Renal cortex interstitium (tissue), 11 donors: ENCODE measurements around the gene HOGA1. TPM values are rescaled to one million over a fixed set of nuclear protein-coding genes. Genes with fewer than 3 reads are reported as not detected.
"Not testable (repeated sequence)": the region's sequence is repeated elsewhere in the genome, so short reads cannot be mapped to it uniquely, and the experiment has no call there.

Experiments used
- DNase-seq, 11 donors: peaks; one replicate each; pipeline ENCODE4 v3.0.0-alpha.2; 2013; ENCODE audit warnings: low read depth in 9 of 11, low spot score in 4 of 11; ENCODE audit errors: extremely low read depth in 1 of 11
- polyA plus RNA-seq, 3 donors: library from polyadenylated mRNA; unstranded; fragments of 120-200 nt; gene quantifications; one replicate each; pipeline ENCODE4 v1.2.1, GENCODE V29; 2013; ENCODE audit not compliant: insufficient read length in 3 of 3

Gene HOGA1
- polyA plus RNA-seq, 3 donors, result 50.6 to 63.7 (median 50.8) TPM

GRCh38 chr10:97572214-97572989 lies 11.8 kb upstream of the HOGA1 start, which contains the start of gene ANKRD2:
TSS of gene ANKRD2 (plus strand) at chr10:97572779. CDS start at chr10:97572789, 10 bp downstream.
- peak in 6 of 11 donors; percentile 54 to 69 (median 58) for DNase-seq

- no peak for DNase-seq
Observed at GRCh38 chr10:97573021-97573420, 11.2 kb upstream of the HOGA1 start.

DNA sequence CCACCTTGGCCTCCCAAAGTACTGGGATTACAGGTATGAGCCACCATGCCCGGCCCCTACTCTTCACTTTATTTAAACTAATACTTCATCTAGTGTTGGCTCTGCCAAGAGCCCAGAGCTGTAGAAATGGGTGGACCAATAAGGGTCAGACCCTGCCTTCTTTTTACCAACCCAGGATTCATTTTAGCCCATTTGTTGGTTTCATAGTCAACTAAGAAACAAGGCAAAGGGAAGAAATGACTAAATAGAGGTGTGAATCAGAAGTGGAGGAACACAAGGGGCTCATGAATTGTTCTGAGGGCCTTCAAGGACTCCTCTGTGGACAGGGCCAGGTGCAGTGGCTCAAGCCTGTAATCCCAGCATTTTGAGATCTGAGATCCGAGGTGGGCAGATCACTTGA lies 10.5 kb upstream of the HOGA1 start:
- no peak for DNase-seq

DNA sequence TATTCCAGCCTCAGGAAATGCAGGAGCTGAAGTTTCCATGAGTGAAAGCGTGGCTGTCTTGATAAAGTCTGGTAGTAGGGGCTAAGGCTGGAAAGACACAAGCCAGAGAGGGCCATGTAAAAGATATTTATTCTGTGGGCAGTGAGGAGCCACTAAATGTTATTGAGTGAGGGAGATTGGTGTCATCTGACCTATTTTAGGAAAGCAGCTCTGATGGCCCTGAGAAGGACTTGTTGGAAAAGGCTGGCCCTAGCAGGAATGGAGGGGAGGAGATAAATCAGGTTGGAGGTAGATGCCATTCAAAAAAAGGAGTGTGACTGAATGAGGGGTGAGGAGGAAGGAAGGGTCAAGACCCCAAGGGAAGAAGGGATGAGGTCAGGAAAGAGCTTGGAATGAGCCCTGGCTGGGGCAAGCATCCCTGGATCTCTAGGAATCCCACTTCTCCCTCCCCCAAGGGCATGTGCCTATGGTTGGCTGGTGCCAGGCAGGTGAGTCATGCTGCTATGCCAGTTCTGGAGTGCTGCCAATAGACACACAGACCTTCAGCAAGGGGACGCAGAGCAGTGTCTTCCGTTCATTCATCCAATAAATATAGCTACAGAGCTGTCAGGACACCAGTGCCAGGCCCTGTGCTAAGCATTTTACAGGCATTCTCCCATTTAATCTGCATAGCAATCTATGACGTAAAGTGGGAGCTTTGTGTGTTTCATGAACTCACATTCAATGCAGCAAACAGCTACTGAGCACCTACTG lies 9.6 kb upstream of the HOGA1 start:
- DNase-seq, result peak in 8 of 11 donors; percentile 31 to 86 (median 70)

DNA sequence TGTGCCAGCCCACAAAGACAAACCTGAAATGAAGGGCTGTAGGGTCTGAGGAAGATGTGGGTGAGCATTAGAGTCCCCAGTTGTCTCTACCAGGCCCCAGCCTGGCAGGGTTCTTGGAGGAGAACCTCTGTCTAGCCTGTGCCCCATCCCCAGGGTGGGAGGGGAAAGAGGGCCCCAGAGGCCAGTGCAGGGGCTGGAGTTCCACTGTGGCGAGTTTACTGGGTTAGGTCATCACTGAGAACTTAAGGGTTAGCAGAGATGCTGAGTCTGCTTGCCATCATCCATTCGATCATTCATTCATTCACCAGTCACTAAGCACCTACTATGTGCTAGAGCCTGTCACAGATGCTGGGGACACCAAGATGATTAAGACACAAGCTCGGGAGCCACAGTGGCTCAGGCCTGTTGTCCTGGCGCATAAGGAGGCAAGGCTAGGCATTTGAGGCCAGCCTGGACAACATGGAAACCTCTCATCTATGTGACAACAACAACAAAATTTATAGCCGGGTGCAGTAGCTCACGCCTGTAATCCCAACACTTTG lies 9.0 kb upstream of the HOGA1 start:
- DNase-seq, result no peak

DNA sequence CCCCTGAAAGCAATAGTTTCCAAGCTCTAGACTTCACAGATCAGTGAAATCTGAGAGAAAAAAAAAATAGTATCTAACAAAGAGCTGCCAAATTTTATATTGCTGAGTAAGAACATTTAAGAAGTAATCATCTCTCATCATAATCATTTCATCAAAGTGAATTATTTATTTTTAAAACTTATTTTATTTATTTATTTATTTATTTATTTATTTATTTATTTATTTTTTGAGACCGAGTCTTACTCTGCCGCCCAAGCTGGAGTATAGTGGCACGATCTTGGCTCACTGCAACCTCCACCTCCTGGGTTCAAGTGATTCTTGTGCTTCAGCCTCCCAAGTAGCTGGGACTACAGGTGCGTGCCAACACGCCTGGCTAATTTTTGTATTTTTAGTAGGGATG lies 7.7 kb upstream of the HOGA1 start:
- not testable (repeated sequence) for DNase-seq

DNA sequence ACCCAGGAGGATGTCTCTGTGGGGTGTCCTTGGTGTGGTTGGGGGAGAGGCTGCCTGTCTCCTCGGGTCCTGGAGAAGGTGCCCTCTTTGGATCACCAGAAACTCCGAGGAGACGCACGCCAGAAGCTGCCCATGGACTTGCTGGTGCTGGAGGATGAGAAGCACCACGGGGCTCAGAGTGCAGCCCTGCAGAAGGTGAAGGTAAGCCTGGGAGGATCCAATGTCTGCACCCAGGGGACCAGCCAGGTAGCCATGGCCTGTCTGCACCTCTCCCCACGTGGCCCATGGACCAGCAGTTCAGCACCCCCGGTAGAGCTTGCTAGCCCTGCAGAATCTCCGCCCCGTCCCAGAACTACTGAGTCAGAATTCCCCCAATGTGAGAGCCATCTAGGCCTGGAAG lies 6.5 kb upstream of the HOGA1 start:
- no peak for DNase-seq

GRCh38 chr10:97578171-97578844 lies 5.9 kb upstream of the HOGA1 start:
- DNase-seq, result no peak

GRCh38 chr10:97580421-97581367 lies 3.5 kb upstream of the HOGA1 start:
- DNase-seq, result no peak

DNA sequence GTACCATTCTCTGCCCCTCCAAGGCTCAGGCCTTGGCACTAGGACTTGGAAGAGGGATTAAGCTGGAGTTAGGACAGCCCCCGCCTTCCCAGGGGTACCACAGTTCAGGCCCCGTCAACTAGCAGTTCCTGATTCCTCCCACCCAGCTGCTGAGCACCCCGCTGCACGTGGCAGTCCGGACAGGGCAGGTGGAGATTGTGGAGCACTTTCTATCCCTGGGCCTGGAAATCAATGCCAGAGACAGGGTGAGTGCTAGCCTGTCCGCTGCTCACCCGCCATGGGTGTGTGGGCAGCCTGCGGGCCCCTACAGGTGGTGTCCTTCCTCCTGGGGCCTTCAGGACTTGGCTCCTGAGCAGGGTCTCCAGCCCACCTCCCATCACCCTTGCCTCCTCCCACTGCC lies 2.0 kb upstream of the HOGA1 start:
- DNase-seq, result no peak

GRCh38 chr10:97583476-97583875 lies 713 bp upstream of the HOGA1 start:
- no peak for DNase-seq

DNA sequence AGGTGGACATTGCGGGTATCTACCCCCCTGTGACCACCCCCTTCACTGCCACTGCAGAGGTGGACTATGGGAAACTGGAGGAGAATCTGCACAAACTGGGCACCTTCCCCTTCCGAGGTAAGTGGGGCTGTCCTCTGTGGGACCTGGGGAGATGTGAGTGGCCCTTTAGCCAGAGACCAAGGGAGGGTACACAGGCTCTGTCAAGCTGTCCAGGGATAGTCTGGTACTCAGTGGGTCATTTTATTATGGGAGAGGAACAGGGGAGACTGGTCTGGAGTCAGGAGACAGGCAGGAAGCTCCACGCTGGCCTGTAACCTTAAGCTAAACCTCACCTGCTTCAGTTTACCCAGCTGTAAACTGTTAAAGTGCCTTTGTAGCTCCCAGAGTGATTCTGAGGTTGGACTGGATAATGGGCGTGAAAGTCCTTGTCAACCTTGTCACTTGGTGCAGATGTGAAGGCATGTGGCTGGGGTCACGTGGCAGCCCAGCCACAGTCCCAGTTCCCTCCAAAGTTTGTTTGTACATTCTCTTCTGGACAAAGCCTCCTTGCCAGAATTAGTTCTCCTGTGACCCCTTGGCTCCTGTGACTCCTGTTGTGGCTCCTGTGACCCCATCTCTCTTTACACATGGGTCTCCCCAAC lies 729 bp downstream of the HOGA1 start:
- DNase-seq, result no peak

DNA sequence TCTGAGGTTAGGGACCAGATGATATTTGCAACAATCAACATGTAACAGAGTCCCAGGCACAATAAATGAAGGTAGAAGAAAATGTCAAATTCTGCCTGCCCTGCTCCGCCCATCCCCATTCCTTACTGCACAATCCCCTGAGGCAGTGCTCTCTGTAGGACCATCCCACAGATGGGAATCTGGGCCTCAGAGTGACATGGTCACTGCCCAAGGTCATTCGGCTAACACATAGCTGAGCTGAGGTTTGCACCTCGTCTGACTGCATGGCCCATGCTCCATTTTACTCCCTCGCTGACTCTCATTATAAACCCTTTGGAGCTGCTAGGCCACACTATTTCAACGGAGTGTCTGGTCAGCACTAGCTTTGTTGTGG lies 1.2 kb downstream of the HOGA1 start:
- no peak for DNase-seq

- DNase-seq, result no peak
Observed at GRCh38 chr10:97587183-97587582, 3.0 kb downstream of the HOGA1 start.

- no peak for DNase-seq
Observed at GRCh38 chr10:97589479-97589878, 5.3 kb downstream of the HOGA1 start, which contains the start of gene C10orf62. TSS of gene C10orf62 (plus strand) at chr10:97589721. CDS start at chr10:97589898, 177 bp downstream.

DNA sequence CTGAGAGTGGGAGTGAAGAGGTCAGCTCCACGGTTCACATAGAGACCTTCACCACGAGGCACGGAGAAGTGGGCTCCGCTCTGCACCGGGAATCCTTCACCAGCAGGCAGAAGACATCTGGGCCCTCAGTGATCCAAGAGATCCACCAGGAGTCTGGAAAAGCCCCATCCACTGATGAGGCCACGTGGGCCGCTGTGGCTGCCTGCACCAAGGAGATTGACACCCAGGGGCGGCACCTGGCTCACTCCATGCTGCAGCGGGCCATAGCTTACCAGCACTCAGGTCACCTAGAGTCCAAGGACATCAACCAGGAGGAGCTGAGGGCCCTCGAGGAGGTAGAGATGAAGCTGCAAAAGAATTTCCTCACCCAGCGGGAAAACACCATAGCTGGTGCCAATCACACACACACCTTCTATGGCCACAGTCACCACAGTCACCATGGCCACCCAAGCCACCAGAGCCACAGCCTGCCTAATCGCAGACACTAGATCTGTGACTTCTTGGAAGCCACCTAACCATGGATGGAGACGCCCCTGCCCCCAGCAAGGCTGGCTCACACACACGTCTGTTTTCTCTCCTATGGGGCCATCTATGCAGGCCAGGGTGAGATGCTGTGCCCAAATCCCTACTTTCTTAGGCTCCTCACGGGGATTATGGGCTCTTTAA lies 6.0 kb downstream of the HOGA1 start:
- DNase-seq, result no peak

GRCh38 chr10:97590748-97591495 lies 6.7 kb downstream of the HOGA1 start:
- DNase-seq, result no peak
